Thoracic aorta endothelial cell (primary cell): ENCODE measurements around the gene AP1B1. TPM values are rescaled to one million over a fixed set of nuclear protein-coding genes. Genes with fewer than 3 reads are reported as not detected.

ENCODE experiments used
- small RNA-seq: library from RNA; depleted of rRNA; stranded (forward); fragments of <200 nt; gene quantifications from one replicate; pipeline ENCODE3, GENCODE V24; 2012
- total RNA-seq: library from RNA; depleted of rRNA; stranded (reverse); fragments of >200 nt; gene quantifications from 2 replicates; pipeline ENCODE4 v1.2.3, GENCODE V29; 2012

AP1B1 gene
- total RNA-seq: 108 and 126 TPM in 2 replicates

DNA sequence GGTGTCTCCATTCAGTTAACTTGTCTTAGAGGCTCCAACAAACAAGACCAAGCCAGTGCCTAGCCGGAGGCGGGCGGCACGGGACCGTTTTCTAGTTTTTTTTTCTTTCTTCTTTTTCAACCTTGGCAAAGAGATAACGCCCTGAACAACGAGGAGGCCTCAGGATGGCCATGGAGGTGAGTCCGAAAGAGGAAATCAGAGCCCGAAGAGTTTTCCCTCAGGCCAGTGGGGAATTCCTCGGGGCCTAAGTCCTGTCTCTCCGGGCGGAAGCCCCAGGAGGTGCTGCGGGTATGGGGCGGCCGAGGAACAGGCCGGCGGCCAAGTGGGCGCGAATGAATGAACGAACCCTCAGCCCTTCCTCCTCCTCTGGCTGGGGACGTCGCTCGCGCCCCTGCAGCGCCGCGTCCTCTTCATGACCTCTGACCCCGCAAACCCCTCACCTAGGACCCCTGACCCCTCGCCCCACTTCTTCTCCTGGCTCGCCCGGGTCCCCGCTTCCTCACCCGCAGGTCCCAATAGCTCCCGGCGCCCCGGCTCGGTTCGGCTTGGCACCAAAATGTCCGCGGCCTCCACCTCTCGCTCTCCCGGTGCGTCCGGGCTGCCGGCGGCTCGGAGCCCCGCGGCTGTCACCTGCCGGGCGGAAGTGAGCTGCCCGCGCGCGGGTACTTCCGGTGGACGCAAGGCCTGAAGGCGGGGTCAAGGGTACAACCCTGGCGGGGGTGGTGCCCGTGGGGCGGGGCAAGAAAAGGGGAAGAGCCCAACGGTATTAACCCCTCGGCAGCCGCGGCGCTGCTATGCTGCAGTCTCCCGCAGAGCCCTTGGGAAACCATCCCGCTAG is at the start of gene AP1B1:
Gene AP1B1 (minus strand): TSS at position 650 of the 838 bp plus-strand sequence. CDS start 21,327 bp downstream, outside the sequence.

DNA sequence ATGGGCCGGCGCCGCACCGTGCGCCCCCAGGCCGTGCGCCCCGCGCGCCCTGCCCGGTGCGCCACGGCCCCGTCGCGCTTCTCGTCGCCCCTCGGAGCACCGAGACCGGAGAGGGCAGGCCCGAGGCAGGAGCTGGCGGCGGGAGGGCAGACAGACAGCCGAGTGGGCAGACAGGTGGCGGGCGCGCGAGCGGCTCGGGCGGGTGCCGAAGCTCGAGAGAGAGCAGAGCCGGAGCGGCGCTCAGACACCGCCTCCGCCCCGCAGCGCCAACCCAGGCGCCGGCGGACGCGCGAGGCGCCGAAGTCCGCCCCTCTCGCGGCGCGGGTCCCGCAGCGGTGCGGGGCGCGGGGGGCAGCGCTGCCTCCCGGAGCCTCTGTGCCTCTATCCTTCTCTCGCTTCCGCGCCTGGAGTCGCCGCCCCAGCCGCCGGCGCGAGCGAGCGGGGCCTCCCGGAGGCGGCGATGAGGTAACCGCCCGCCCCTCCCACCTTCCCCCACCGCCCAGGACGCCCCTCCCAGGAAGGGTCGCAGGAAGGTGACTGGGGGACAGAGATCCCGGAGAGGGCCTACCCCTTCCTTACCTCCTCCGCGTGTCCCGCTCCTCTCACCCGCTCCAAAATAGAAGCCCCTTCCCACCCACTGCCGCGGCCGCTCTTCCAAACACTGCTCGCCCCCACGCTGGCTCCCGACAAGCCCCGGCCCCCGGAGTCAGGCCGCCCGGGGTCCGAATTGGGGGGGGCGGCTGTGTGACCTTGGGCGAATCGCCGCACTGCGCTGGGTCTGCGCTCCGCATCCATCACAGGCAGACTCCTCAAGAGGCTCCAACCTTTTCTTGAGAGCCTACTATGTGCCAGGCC is 72.9 kb downstream of the AP1B1 start, which contains the start of gene RASL10A:
Gene RASL10A (minus strand): TSS at position 412 of the 855 bp plus-strand sequence. CDS start 451 bp downstream, outside the sequence.

GRCh38 chr22:29306175-29306834 is 82.1 kb downstream of the AP1B1 start, which contains the start of gene GAS2L1:
Gene GAS2L1 (plus strand): TSS chr22:29306650. CDS start chr22:29308106, 1,456 bp downstream.

Small RNA genes within 50 kb of the gene (small RNA-seq; reads per million reads assigned to genes)
- gene AC000041.1: not detected
- gene MIR3653: not detected

Other genes starting within 250 kb of the AP1B1 start
- not detected in 2 replicates for gene EMID1, start 182.7 kb downstream of the AP1B1 start, total RNA-seq
- gene RHBDD3, start 120.6 kb downstream of the AP1B1 start, total RNA-seq: 19.7 and 25.5 TPM in 2 replicates
- gene EWSR1, start 120.3 kb downstream of the AP1B1 start, total RNA-seq: 210 and 245 TPM in 2 replicates
- gene GAS2L1, start 81.9 kb downstream of the AP1B1 start, total RNA-seq: 23.8 and 30.2 TPM in 2 replicates
- gene RASL10A, start 72.9 kb downstream of the AP1B1 start, total RNA-seq: 0.43 and 0.80 TPM in 2 replicates
- not detected in 2 replicates for gene RFPL1, start 50.0 kb upstream of the AP1B1 start, total RNA-seq
- 1.3 and 1.6 TPM in 2 replicates for gene NEFH, start 91.6 kb upstream of the AP1B1 start, total RNA-seq
- 62.0 and 67.2 TPM in 2 replicates for gene THOC5, start 165.2 kb upstream of the AP1B1 start, total RNA-seq
- gene NIPSNAP1, start 192.5 kb upstream of the AP1B1 start, total RNA-seq: 30.5 and 42.7 TPM in 2 replicates
- 151 and 189 TPM in 2 replicates for gene NF2, start 215.1 kb upstream of the AP1B1 start, total RNA-seq